DMS153 (cell line): ENCODE data around the gene PSMB7.

Experiments
- DNase-seq: peaks from one replicate; lab custom pipeline; 2025; lab: John Stamatoyannopoulos, UW

Gene PSMB7

GRCh38 chr9:124326378-124326777 is 88.9 kb downstream of the PSMB7 start:
- no peak for DNase-seq

- DNase-seq = no peak
Measured at GRCh38 chr9:124325816-124326215, 89.4 kb downstream of the PSMB7 start.

GRCh38 chr9:124323904-124324303 is 91.3 kb downstream of the PSMB7 start:
- DNase-seq = no peak

GRCh38 chr9:124322618-124323432 is 92.4 kb downstream of the PSMB7 start:
- DNase-seq = no peak

GRCh38 chr9:124321935-124322334 is 93.3 kb downstream of the PSMB7 start:
- no peak for DNase-seq

GRCh38 chr9:124321416-124321815 is 93.8 kb downstream of the PSMB7 start:
- DNase-seq = no peak

- peak; percentile 35 for DNase-seq
Measured at GRCh38 chr9:124320062-124320973, 94.9 kb downstream of the PSMB7 start.

GRCh38 chr9:124315882-124316281 is 99.4 kb downstream of the PSMB7 start:
- no peak for DNase-seq

GRCh38 chr9:124313940-124314339 is 101.3 kb downstream of the PSMB7 start:
- no peak for DNase-seq

GRCh38 chr9:124312290-124313265 is 102.7 kb downstream of the PSMB7 start:
- no peak for DNase-seq

GRCh38 chr9:124311283-124311682 is 104.0 kb downstream of the PSMB7 start:
- no peak for DNase-seq

- DNase-seq = no peak
Measured at GRCh38 chr9:124309667-124310084, 105.6 kb downstream of the PSMB7 start.

GRCh38 chr9:124308606-124309491 is 106.4 kb downstream of the PSMB7 start:
- DNase-seq = no peak

- DNase-seq = no peak
Measured at GRCh38 chr9:124307379-124308030, 107.7 kb downstream of the PSMB7 start.

- DNase-seq = no peak
Measured at GRCh38 chr9:124306098-124306735, 109.0 kb downstream of the PSMB7 start.

GRCh38 chr9:124304285-124304684 is 111.0 kb downstream of the PSMB7 start:
- DNase-seq = no peak

- no peak for DNase-seq
Measured at GRCh38 chr9:124303762-124304161, 111.5 kb downstream of the PSMB7 start.
